Liver (tissue), 9 donors: Measurements from ENCODE around the gene PTPN23. TPM values are rescaled to one million over a fixed set of nuclear protein-coding genes. Genes with fewer than 3 reads are reported as not detected.

Experiments used
- DNase-seq: peaks from one replicate; pipeline ENCODE4 v3.0.0-alpha.2; 2017; ENCODE audit warnings: low spot score
- H3K27ac ChIP-seq, 2 donors: one replicate each; pipeline ENCODE4 v1.7.0; 2013; ENCODE audit warnings: inconsistent platforms in 2 of 2, low read length in 2 of 2, control low read depth in 1 of 2, low read depth in 1 of 2, mild to moderate bottlenecking in 1 of 2
- H3K27me3 ChIP-seq, 4 donors: one replicate each; pipeline versions ENCODE4 v1.6.1 to v1.7.0; 2013; ENCODE audit warnings: low read length in 3 of 4, inconsistent platforms in 1 of 4, mild to moderate bottlenecking in 1 of 4, moderate library complexity in 1 of 4; ENCODE audit not compliant: control insufficient read depth in 4 of 4, insufficient read depth in 4 of 4
- H3K36me3 ChIP-seq, 4 donors: one replicate each; pipeline versions ENCODE4 v1.6.1 to v1.7.0; 2013; ENCODE audit warnings: low read length in 3 of 4, mild to moderate bottlenecking in 3 of 4, low read depth in 1 of 4, moderate library complexity in 1 of 4; ENCODE audit not compliant: control insufficient read depth in 4 of 4, insufficient read depth in 3 of 4
- H3K4me1 ChIP-seq, 4 donors: one replicate each; pipeline versions ENCODE4 v1.6.1 to v1.7.0; 2013; ENCODE audit warnings: low read length in 3 of 4, mild to moderate bottlenecking in 3 of 4, moderate library complexity in 1 of 4; ENCODE audit not compliant: control insufficient read depth in 4 of 4, insufficient read depth in 4 of 4
- H3K4me3 ChIP-seq, 3 donors: one replicate each; pipeline versions ENCODE4 v1.6.1 to v1.7.0; 2013; ENCODE audit warnings: low read length in 3 of 3, control low read depth in 1 of 3, low read depth in 1 of 3, mild to moderate bottlenecking in 1 of 3
- H3K9ac ChIP-seq, 2 donors: one replicate each; pipeline ENCODE4 v1.7.0; 2013; ENCODE audit warnings: low read length in 2 of 2, mild to moderate bottlenecking in 2 of 2, moderate library complexity in 2 of 2, control low read depth in 1 of 2, low read depth in 1 of 2
- H3K9me3 ChIP-seq, 4 donors: one replicate each; pipeline versions ENCODE4 v1.6.1 to v1.7.0; 2013; ENCODE audit warnings: low read length in 3 of 4; ENCODE audit not compliant: control insufficient read depth in 4 of 4
- EGR1 ChIP-seq, 2 donors: IDR thresholded peaks; 2 replicates each; pipeline ENCODE4 v1.6.1; 2016 to 2018; ENCODE audit warnings: antibody characterized with exemption in 2 of 2, low read depth in 2 of 2
- FOXA1 ChIP-seq: IDR thresholded peaks from 2 replicates; pipeline ENCODE4 v1.6.1; 2016; ENCODE audit warnings: antibody characterized with exemption
- GABPA ChIP-seq, 2 donors: IDR thresholded peaks in 1 of 2; conservative IDR thresholded peaks in 1 of 2; 2 replicates each; pipeline ENCODE4 v1.6.1; 2016; ENCODE audit warnings: antibody characterized with exemption in 2 of 2, mild to moderate bottlenecking in 1 of 2, moderate library complexity in 1 of 2
- HNF4A ChIP-seq, 2 donors: conservative IDR thresholded peaks; 2 replicates each; pipeline ENCODE4 v1.6.1; 2016; ENCODE audit warnings: antibody characterized with exemption in 2 of 2, mild to moderate bottlenecking in 2 of 2
- HNF4G ChIP-seq: IDR thresholded peaks from 2 replicates; pipeline ENCODE4 v1.6.1; 2016; ENCODE audit warnings: antibody characterized with exemption
- JUND ChIP-seq, 2 donors: IDR thresholded peaks; 2 replicates each; pipeline ENCODE4 v1.6.1; 2016; ENCODE audit warnings: antibody characterized with exemption in 2 of 2
- NR2F2 ChIP-seq: IDR thresholded peaks from 2 replicates; pipeline ENCODE4 v1.6.1; 2016; ENCODE audit warnings: antibody characterized with exemption
- RAD21 ChIP-seq, 2 donors: IDR thresholded peaks; 2 replicates each; pipeline ENCODE4 v1.6.1; 2016; ENCODE audit warnings: antibody characterized with exemption in 2 of 2, mild to moderate bottlenecking in 2 of 2
- RXRA ChIP-seq, 2 donors: IDR thresholded peaks; 2 replicates each; pipeline ENCODE4 v1.6.1; 2017 to 2018; ENCODE audit warnings: antibody characterized with exemption in 2 of 2, mild to moderate bottlenecking in 1 of 2
- SP1 ChIP-seq: IDR thresholded peaks from 2 replicates; pipeline ENCODE4 v1.6.1; 2018; ENCODE audit warnings: antibody characterized with exemption, mild to moderate bottlenecking
- TAF1 ChIP-seq: conservative IDR thresholded peaks from 2 replicates; pipeline ENCODE4 v1.6.1; 2016; ENCODE audit warnings: antibody characterized with exemption, mild to moderate bottlenecking
- YY1 ChIP-seq: IDR thresholded peaks from 2 replicates; pipeline ENCODE4 v1.6.1; 2016; ENCODE audit warnings: antibody characterized with exemption, mild to moderate bottlenecking
- WGBS: extraction: QIAGEN DNeasy Blood & Tissue Kit; methylation state at CpG from one replicate; pipeline ENCODE4 v1.1.7; 2013; 5-methylcytosine and 5-hydroxymethylcytosine counted together
- polyA plus RNA-seq, 2 donors: library from polyadenylated mRNA; stranded (reverse) in 1 of 2; unstranded in 1 of 2; fragments of 200-250 nt in 1 of 2; fragments of >200 nt in 1 of 2; fragmentation: Nextera tagmentation in 1 of 2; extraction: Ambion mirVana in 1 of 2; gene quantifications; one replicate each; pipeline versions ENCODE4 v1.2.1 to v1.2.3, GENCODE V29; 2013 to 2015
- total RNA-seq, 2 donors: library from RNA; depleted of rRNA; stranded (reverse); fragments of >200 nt; gene quantifications; one replicate each; pipeline ENCODE4 v1.2.3, GENCODE V29; 2014
- TF ChIP-seq, protein P1 (sequence below): IDR thresholded peaks from 2 replicates; pipeline ENCODE4 v1.6.1; 2016; ENCODE audit warnings: antibody characterized with exemption, mild to moderate bottlenecking
- TF ChIP-seq, protein P2 (sequence below): IDR thresholded peaks from 2 replicates; pipeline ENCODE4 v1.6.1; 2016; ENCODE audit warnings: antibody characterized with exemption
- TF ChIP-seq, protein P3 (sequence below): IDR thresholded peaks from 2 replicates; pipeline ENCODE4 v1.6.1; 2016; ENCODE audit warnings: antibody characterized with exemption
- TF ChIP-seq, protein P4 (sequence below): IDR thresholded peaks from 2 replicates; pipeline ENCODE4 v1.6.1; 2016; ENCODE audit warnings: antibody characterized with exemption
- donor health status: healthy.
- donor health status: healthy.
- donor health status: healthy.
- donor health status: healthy.
- donor health status: healthy.

Gene PTPN23
- total and polyA plus RNA-seq, 4 donors, result 3.8 to 84.4 (median 11.5) TPM

DNA sequence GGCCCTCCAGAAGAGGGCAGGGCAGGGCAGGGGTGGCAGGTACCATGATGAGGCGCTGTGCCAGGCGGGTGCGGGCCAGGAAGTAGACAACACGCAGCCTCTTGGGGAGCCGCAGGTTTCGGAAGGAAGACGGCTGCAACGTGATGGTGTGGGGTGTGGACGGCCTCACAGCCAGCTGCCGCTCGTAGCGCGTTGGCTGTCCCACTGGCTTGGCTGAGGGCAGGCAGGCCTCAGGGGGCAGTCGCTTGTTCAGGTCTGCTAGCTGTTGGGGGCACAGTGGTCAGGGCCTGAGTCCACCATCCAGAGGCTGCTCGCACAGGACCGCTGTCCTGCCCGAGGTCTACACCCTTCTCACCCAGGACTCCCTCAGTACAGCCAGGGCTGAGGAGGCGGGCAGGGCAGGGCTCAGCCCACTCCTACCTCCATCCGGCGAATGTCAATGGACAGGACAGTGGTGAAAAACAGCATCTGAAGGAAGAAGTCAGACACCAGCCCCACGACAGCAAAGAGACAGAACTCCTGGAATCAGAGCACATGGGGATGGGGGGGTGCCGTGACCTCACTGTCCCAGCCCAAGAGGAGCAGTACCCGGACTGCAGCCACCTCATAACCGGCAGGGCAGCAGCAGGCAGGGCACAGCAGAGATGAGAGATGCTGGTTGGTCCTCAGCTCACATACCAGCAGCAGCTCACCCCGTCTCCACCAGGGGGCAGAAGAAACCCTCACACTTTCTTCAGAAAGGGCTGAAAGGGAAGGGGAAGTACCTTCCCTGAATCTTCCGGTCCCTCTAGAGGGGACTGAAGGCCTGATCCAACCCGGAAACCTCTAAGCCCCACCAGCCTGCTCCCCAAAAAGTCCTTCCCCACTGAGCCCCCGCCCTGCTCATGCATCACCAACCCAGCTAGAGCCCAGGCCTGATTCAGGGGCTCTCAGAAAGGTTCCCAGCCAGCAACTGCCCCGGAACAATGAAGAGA lies 40.0 kb downstream of the PTPN23 start (continued):
- TF ChIP-seq RAD21 (IDR thresholded peaks at IDR 0.05), result peak; percentile 93 to 96
- TF ChIP-seq GABPA (IDR thresholded peaks at IDR 0.05 in 1 of 2, conservative IDR thresholded peaks at IDR 0.05 in 1 of 2), result no peak

DNA sequence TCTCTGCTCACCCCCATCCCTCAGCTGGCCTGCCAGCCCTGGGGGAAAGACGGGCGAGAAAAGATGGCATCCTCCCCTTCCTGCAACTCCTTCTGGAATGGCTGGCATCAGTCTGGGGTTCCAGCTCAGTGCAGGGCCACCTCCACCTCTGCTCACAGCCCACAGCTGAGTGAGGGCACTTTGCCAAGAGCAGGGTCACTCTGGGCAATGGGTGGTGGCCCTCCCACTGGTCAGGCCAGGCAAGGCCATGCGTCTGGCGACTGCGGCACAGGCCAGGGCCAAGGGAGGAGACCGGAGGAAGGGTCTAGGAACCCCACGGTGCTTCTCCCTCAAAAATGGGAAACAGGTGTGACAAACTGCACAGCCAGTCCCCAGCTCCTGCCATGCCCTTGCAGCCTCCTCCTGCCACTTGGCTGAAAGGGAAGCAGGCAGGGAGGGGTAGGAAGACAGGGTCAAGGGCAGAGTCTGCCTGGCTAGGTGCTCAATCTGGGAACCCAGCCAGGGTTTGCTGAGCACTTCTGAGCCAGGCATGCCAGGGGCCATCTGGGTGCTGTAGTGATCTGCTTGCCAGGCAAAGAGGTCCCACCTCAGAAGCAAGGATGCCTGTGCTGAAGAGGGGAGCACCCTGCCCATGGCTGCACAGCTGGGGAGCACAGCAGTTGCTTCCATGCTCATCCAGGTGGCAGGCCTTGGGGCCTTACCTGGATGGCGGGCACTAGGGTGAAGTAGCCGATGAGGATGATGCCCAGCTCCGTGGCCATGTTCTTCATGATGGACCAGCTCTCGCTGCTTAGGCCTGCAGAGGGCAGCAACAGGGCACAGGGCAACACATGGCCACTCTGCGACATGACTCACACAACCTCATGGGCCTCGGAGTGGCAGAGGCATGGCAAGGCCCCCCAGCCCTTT lies 41.2 kb downstream of the PTPN23 start:
- H3K36me3 ChIP-seq, result peaks cover 5 to 28% (median 7%) of the 10 kb centered on the region in 4 donors
- TF ChIP-seq YY1, result peak; percentile 63
- TF ChIP-seq SP1, result peak; percentile 71
- peak in 1 of 2 donors; percentile 40 for TF ChIP-seq JUND (IDR thresholded peaks at IDR 0.05)
- TF ChIP-seq NR2F2, result peak; percentile 59
- TF ChIP-seq GABPA (IDR thresholded peaks at IDR 0.05 in 1 of 2, conservative IDR thresholded peaks at IDR 0.05 in 1 of 2), result no peak
- peak; percentile 83 to 84 for TF ChIP-seq HNF4A (conservative IDR thresholded peaks at IDR 0.05)
- TF ChIP-seq RAD21 (IDR thresholded peaks at IDR 0.05), result peak; percentile 57 to 58
- peak; percentile 88 to 91 for TF ChIP-seq RXRA (IDR thresholded peaks at IDR 0.05)
- TF ChIP-seq HNF4G, result no peak
- TF ChIP-seq, protein P1, sequence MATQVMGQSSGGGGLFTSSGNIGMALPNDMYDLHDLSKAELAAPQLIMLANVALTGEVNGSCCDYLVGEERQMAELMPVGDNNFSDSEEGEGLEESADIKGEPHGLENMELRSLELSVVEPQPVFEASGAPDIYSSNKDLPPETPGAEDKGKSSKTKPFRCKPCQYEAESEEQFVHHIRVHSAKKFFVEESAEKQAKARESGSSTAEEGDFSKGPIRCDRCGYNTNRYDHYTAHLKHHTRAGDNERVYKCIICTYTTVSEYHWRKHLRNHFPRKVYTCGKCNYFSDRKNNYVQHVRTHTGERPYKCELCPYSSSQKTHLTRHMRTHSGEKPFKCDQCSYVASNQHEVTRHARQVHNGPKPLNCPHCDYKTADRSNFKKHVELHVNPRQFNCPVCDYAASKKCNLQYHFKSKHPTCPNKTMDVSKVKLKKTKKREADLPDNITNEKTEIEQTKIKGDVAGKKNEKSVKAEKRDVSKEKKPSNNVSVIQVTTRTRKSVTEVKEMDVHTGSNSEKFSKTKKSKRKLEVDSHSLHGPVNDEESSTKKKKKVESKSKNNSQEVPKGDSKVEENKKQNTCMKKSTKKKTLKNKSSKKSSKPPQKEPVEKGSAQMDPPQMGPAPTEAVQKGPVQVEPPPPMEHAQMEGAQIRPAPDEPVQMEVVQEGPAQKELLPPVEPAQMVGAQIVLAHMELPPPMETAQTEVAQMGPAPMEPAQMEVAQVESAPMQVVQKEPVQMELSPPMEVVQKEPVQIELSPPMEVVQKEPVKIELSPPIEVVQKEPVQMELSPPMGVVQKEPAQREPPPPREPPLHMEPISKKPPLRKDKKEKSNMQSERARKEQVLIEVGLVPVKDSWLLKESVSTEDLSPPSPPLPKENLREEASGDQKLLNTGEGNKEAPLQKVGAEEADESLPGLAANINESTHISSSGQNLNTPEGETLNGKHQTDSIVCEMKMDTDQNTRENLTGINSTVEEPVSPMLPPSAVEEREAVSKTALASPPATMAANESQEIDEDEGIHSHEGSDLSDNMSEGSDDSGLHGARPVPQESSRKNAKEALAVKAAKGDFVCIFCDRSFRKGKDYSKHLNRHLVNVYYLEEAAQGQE, result peak; percentile 27
- no peaks in the 10 kb centered on the region for H3K27me3 ChIP-seq
- 50% methylated on average over 13 of the region's 13 CpGs for WGBS
- no peaks in the 10 kb centered on the region for H3K9me3 ChIP-seq
- peak overlapping the region; percentile 69 to 74 for H3K27ac ChIP-seq
- H3K4me1 ChIP-seq, result peaks cover 10 to 55% (median 48%) of the 10 kb centered on the region in 4 donors
- peak overlapping the region in 1 of 3 donors; percentile 28 for H3K4me3 ChIP-seq
- no peak overlapping the region for H3K9ac ChIP-seq
- DNase-seq, result no peak

DNA sequence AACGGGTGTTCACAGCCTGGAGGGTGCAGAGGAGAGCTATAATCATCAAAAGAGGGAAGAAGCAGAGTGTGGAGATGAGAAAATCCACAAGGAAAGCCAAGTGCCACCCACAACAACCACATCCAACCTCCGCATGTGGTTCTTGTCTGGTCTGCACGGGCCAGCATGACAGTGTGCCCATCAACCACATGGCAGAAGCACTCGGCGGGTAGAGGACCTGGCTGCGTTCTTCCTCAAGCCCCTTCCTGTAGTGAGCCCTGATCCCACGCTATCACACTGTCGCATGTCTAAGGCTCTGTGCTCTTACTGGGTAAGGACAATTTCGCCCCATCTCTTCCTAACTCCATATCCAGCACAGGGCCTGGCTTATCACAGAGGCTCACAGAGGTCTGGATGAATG lies 41.9 kb downstream of the PTPN23 start:
- 96% methylated on average over 9 of the region's 9 CpGs for WGBS
- Histone ChIP-seq H3K27ac (peak overlapping the region; percentile 69 to 74), H3K36me3 (peaks cover 7 to 28% (median 9%) of the 10 kb centered on the region in 4 donors), H3K4me1 (peaks cover 10 to 55% (median 48%) of the 10 kb centered on the region in 4 donors), H3K4me3 (no peak overlapping the region), H3K27me3 (no peaks in the 10 kb centered on the region), H3K9ac (no peak overlapping the region), H3K9me3 (no peaks in the 10 kb centered on the region)
- no peak for DNase-seq
- TF ChIP-seq TAF1 (no peak), FOXA1 (no peak), YY1 (no peak), RXRA (IDR thresholded peaks at IDR 0.05) (no peak), JUND (IDR thresholded peaks at IDR 0.05) (no peak), EGR1 (IDR thresholded peaks at IDR 0.05; ENCODE audit: low read depth in 2 of 2) (no peak), NR2F2 (no peak), HNF4G (no peak), GABPA (IDR thresholded peaks at IDR 0.05 in 1 of 2, conservative IDR thresholded peaks at IDR 0.05 in 1 of 2) (no peak), SP1 (no peak), RAD21 (IDR thresholded peaks at IDR 0.05) (no peak)
- TF ChIP-seq, protein P2, sequence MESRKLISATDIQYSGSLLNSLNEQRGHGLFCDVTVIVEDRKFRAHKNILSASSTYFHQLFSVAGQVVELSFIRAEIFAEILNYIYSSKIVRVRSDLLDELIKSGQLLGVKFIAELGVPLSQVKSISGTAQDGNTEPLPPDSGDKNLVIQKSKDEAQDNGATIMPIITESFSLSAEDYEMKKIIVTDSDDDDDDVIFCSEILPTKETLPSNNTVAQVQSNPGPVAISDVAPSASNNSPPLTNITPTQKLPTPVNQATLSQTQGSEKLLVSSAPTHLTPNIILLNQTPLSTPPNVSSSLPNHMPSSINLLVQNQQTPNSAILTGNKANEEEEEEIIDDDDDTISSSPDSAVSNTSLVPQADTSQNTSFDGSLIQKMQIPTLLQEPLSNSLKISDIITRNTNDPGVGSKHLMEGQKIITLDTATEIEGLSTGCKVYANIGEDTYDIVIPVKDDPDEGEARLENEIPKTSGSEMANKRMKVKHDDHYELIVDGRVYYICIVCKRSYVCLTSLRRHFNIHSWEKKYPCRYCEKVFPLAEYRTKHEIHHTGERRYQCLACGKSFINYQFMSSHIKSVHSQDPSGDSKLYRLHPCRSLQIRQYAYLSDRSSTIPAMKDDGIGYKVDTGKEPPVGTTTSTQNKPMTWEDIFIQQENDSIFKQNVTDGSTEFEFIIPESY, result no peak
- TF ChIP-seq, protein P3, sequence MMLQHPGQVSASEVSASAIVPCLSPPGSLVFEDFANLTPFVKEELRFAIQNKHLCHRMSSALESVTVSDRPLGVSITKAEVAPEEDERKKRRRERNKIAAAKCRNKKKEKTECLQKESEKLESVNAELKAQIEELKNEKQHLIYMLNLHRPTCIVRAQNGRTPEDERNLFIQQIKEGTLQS, result no peak
- TF ChIP-seq, protein P4, sequence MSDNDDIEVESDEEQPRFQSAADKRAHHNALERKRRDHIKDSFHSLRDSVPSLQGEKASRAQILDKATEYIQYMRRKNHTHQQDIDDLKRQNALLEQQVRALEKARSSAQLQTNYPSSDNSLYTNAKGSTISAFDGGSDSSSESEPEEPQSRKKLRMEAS, result no peak
- TF ChIP-seq, protein P1, result no peak
